ENCODE data around the gene BACE2.

- TF ChIP-seq, protein P1, sequence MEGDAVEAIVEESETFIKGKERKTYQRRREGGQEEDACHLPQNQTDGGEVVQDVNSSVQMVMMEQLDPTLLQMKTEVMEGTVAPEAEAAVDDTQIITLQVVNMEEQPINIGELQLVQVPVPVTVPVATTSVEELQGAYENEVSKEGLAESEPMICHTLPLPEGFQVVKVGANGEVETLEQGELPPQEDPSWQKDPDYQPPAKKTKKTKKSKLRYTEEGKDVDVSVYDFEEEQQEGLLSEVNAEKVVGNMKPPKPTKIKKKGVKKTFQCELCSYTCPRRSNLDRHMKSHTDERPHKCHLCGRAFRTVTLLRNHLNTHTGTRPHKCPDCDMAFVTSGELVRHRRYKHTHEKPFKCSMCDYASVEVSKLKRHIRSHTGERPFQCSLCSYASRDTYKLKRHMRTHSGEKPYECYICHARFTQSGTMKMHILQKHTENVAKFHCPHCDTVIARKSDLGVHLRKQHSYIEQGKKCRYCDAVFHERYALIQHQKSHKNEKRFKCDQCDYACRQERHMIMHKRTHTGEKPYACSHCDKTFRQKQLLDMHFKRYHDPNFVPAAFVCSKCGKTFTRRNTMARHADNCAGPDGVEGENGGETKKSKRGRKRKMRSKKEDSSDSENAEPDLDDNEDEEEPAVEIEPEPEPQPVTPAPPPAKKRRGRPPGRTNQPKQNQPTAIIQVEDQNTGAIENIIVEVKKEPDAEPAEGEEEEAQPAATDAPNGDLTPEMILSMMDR (IDR thresholded peaks at IDR 0.05; ENCODE audit: low read depth, low read length, missing input control): no peak
- TF ChIP-seq GABPA (IDR thresholded peaks at IDR 0.05 in 1 of 2, conservative IDR thresholded peaks at IDR 0.05 in 1 of 2) (no peak), FOXA1 (IDR thresholded peaks at IDR 0.05) (no peak), TAF1 (conservative IDR thresholded peaks at IDR 0.05) (no peak), SP1 (IDR thresholded peaks at IDR 0.05) (no peak), YY1 (IDR thresholded peaks at IDR 0.05) (no peak), EGR1 (IDR thresholded peaks at IDR 0.05; ENCODE audit: low read depth in 2 of 2) (no peak)
- TF ChIP-seq, protein P2, sequence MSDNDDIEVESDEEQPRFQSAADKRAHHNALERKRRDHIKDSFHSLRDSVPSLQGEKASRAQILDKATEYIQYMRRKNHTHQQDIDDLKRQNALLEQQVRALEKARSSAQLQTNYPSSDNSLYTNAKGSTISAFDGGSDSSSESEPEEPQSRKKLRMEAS (IDR thresholded peaks at IDR 0.05): no peak
- TF ChIP-seq, protein P3, sequence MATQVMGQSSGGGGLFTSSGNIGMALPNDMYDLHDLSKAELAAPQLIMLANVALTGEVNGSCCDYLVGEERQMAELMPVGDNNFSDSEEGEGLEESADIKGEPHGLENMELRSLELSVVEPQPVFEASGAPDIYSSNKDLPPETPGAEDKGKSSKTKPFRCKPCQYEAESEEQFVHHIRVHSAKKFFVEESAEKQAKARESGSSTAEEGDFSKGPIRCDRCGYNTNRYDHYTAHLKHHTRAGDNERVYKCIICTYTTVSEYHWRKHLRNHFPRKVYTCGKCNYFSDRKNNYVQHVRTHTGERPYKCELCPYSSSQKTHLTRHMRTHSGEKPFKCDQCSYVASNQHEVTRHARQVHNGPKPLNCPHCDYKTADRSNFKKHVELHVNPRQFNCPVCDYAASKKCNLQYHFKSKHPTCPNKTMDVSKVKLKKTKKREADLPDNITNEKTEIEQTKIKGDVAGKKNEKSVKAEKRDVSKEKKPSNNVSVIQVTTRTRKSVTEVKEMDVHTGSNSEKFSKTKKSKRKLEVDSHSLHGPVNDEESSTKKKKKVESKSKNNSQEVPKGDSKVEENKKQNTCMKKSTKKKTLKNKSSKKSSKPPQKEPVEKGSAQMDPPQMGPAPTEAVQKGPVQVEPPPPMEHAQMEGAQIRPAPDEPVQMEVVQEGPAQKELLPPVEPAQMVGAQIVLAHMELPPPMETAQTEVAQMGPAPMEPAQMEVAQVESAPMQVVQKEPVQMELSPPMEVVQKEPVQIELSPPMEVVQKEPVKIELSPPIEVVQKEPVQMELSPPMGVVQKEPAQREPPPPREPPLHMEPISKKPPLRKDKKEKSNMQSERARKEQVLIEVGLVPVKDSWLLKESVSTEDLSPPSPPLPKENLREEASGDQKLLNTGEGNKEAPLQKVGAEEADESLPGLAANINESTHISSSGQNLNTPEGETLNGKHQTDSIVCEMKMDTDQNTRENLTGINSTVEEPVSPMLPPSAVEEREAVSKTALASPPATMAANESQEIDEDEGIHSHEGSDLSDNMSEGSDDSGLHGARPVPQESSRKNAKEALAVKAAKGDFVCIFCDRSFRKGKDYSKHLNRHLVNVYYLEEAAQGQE (IDR thresholded peaks at IDR 0.05): no peak
Measured at GRCh38 chr21:41162096-41162495, 5.9 kb upstream of the BACE2 start.

All from liver (tissue), 3 donors.